ENCODE measurements around the gene DBN1.

The DBN1 gene

GRCh38 chr5:177442066-177442826 is 31.2 kb downstream of the DBN1 start:
- no peak for DNase-seq

- no peak for DNase-seq
Measured at GRCh38 chr5:177440990-177441780, 32.2 kb downstream of the DBN1 start.

- no peak for DNase-seq
Measured at GRCh38 chr5:177440211-177440989, 33.0 kb downstream of the DBN1 start.

GRCh38 chr5:177439518-177440053 is 33.8 kb downstream of the DBN1 start:
- DNase-seq, result no peak

GRCh38 chr5:177438468-177438867 is 35.0 kb downstream of the DBN1 start:
- DNase-seq, result no peak

GRCh38 chr5:177437623-177438022 is 35.8 kb downstream of the DBN1 start:
- no peak for DNase-seq

GRCh38 chr5:177435847-177436536 is 37.4 kb downstream of the DBN1 start:
- DNase-seq, result no peak

- no peak for DNase-seq
Measured at GRCh38 chr5:177434942-177435738, 38.3 kb downstream of the DBN1 start.

- no peak for DNase-seq
Measured at GRCh38 chr5:177434437-177434836, 39.0 kb downstream of the DBN1 start.

GRCh38 chr5:177433658-177434217 is 39.7 kb downstream of the DBN1 start:
- no peak for DNase-seq

- no peak for DNase-seq
Measured at GRCh38 chr5:177432839-177433657, 40.4 kb downstream of the DBN1 start.

GRCh38 chr5:177432143-177432838 is 41.1 kb downstream of the DBN1 start:
- no peak for DNase-seq

- peak; percentile 37 for DNase-seq
Measured at GRCh38 chr5:177431317-177432142, 41.9 kb downstream of the DBN1 start.

- no peak for DNase-seq
Measured at GRCh38 chr5:177430972-177431316, 42.5 kb downstream of the DBN1 start.

GRCh38 chr5:177430140-177430951 is 43.1 kb downstream of the DBN1 start:
- no peak for DNase-seq

- DNase-seq, result peak; percentile 62
Measured at GRCh38 chr5:177429248-177430040, 44.0 kb downstream of the DBN1 start.

All from effector CD8-positive, alpha-beta T cell (primary cell).